HCT116 (cell line): ENCODE measurements around the gene RDH14. TPM values are rescaled to one million over a fixed set of nuclear protein-coding genes. Genes with fewer than 3 reads are reported as not detected.

Experiments used
- ATAC-seq: fragments of 200-7000 bp; cut with Tn5 transposase; 2 replicates; pipeline ENCODE4 v1.9.1; 2020; ENCODE audit warnings: mild to moderate bottlenecking, moderate library complexity
- BruUV-seq: library from RNA; stranded (reverse); fragments of 400-500 nt; replicated peaks from 2 replicates; lab custom pipeline; 2021; lab: Mats Ljungman, UMichigan
- CTCF ChIA-PET: fragments of 300-600 bp; sonication (Branson Sonifier 250); formaldehyde crosslinking; loops from one replicate; lab custom pipeline; 2021; ENCODE audit warnings: antibody characterized with exemption; lab: Charles Lee
- POLR2A ChIA-PET: fragments of 300-600, 350-600 bp; sonication (Branson Sonifier 250); formaldehyde crosslinking; loops from one replicate; lab custom pipeline; 2021; ENCODE audit warnings: antibody characterized with exemption; lab: Charles Lee
- RAD21 ChIA-PET, 2 experiments: fragments of 300-600 bp; sonication (Branson Sonifier 250); formaldehyde crosslinking; loops; one replicate each; lab custom pipeline; 2023; ENCODE audit warnings: low total read pairs in 2 of 2; ENCODE audit not compliant: uncharacterized antibody in 2 of 2, unreplicated experiment in 2 of 2, low non-redundant PET in 1 of 2; lab: Charles Lee
- DNase-seq: peaks from one replicate; pipeline ENCODE4 v3.0.0-alpha.2; 2010; ENCODE audit warnings: low read depth, low spot score
- H2AFZ ChIP-seq: fragments of 200-600 bp; shearing (Covaris generic), sonication (generic); 2 replicates; pipeline ENCODE4 v1.6.1; 2017; ENCODE audit warnings: low read depth, mixed run types, mixed read lengths, antibody characterized with exemption, low read length; ENCODE audit not compliant: poor library complexity, severe bottlenecking
- H3K27ac ChIP-seq: 2 replicates; pipeline ENCODE4 v1.5.1; 2012; ENCODE audit warnings: low read depth, low read length
- H3K27me3 ChIP-seq: fragments of 200-600 bp; sonication (generic); 2 replicates; pipeline ENCODE4 v1.6.1; 2016; ENCODE audit warnings: mixed run types, low read length, mixed read lengths; ENCODE audit not compliant: insufficient read depth
- H3K36me3 ChIP-seq, 2 experiments: fragments of 200-500 bp in 1 of 2; fragments of 200-600 bp in 1 of 2; sonication (Bioruptor generic) in 1 of 2; sonication (generic) in 1 of 2; 2 replicates each; pipeline versions ENCODE4 v1.5.1 to v1.6.1; 2014 to 2016; ENCODE audit warnings: low read length in 2 of 2, inconsistent platforms in 1 of 2, mixed read lengths in 1 of 2, mixed run types in 1 of 2; ENCODE audit not compliant: insufficient read depth in 2 of 2, control insufficient read depth in 1 of 2
- H3K4me1 ChIP-seq, 2 experiments: fragments of 200-600 bp in 1 of 2; sonication (generic) in 1 of 2; 2 replicates each; pipeline versions ENCODE4 v1.5.1 to v1.6.1; 2012 to 2017; ENCODE audit warnings: low read length in 2 of 2, inconsistent platforms in 1 of 2, mild to moderate bottlenecking in 1 of 2, mixed read lengths in 1 of 2, mixed run types in 1 of 2, moderate library complexity in 1 of 2; ENCODE audit not compliant: insufficient read depth in 2 of 2, control insufficient read depth in 1 of 2
- H3K4me2 ChIP-seq: fragments of 200-600 bp; sonication (generic); 2 replicates; pipeline ENCODE4 v1.6.1; 2017; ENCODE audit warnings: mixed run types, low read length, mixed read lengths
- H3K4me3 ChIP-seq, 2 experiments: fragments of 200-600 bp in 1 of 2; sonication (generic) in 1 of 2; replicated peaks in 1 of 2; 2 replicates each; pipeline ENCODE4 v1.5.1; 2011 to 2016; ENCODE audit warnings: low read length in 2 of 2, control low read depth in 1 of 2, low read depth in 1 of 2, mild to moderate bottlenecking in 1 of 2, mixed read lengths in 1 of 2, mixed run types in 1 of 2
- H3K79me2 ChIP-seq: fragments of 200-600 bp; sonication (generic); 2 replicates; pipeline ENCODE4 v1.6.1; 2017; ENCODE audit warnings: mild to moderate bottlenecking, mixed run types, low read length, moderate library complexity, mixed read lengths; ENCODE audit not compliant: insufficient read depth
- H3K9ac ChIP-seq: fragments of 200-600 bp; sonication (generic); 2 replicates; pipeline ENCODE4 v1.6.1; 2016; ENCODE audit warnings: low read length, mixed read lengths
- H3K9me2 ChIP-seq: fragments of 200-600 bp; sonication (generic), shearing (Covaris generic); 2 replicates; pipeline ENCODE4 v1.6.1; 2017; ENCODE audit warnings: mixed run types, mild to moderate bottlenecking, moderate library complexity; ENCODE audit not compliant: insufficient read depth
- H3K9me3 ChIP-seq, 2 experiments: fragments of 200-500 bp in 1 of 2; fragments of 200-600 bp in 1 of 2; sonication (Bioruptor generic) in 1 of 2; sonication (generic) in 1 of 2; 2 replicates each; pipeline ENCODE4 v1.6.1; 2014 to 2017; ENCODE audit warnings: low read length in 2 of 2, mixed read lengths in 2 of 2, inconsistent platforms in 1 of 2, low read depth in 1 of 2, mild to moderate bottlenecking in 1 of 2, mixed run types in 1 of 2, moderate library complexity in 1 of 2; ENCODE audit not compliant: control insufficient read depth in 1 of 2, insufficient read depth in 1 of 2
- H4K20me1 ChIP-seq: fragments of 200-600 bp; sonication (generic), shearing (Covaris generic); 2 replicates; pipeline ENCODE4 v1.6.1; 2017; ENCODE audit warnings: mixed run types, mild to moderate bottlenecking, moderate library complexity; ENCODE audit not compliant: insufficient read depth
- CTCF ChIP-seq, 3 experiments: fragments of 200-600 bp in 1 of 3; sonication (generic) in 1 of 3; IDR thresholded peaks in 2 of 3; conservative IDR thresholded peaks in 1 of 3; 2 replicates each; pipeline ENCODE4 v1.5.1; 2012 to 2017; ENCODE audit warnings: low read depth in 2 of 3, low read length in 2 of 3, antibody characterized with exemption in 1 of 3, borderline replicate concordance in 1 of 3, control low read depth in 1 of 3, mild to moderate bottlenecking in 1 of 3, mixed read lengths in 1 of 3, mixed run types in 1 of 3, moderate library complexity in 1 of 3; ENCODE audit not compliant: insufficient read depth in 1 of 3
- EGR1 ChIP-seq: IDR thresholded peaks from 2 replicates; pipeline ENCODE4 v1.6.1; 2012; ENCODE audit warnings: low read depth
- ELF1 ChIP-seq: IDR thresholded peaks from 2 replicates; pipeline ENCODE4 v1.6.1; 2012; ENCODE audit warnings: low read depth, borderline replicate concordance
- FOSL1 ChIP-seq: IDR thresholded peaks from 2 replicates; pipeline ENCODE4 v1.6.1; 2012; ENCODE audit warnings: low read depth
- POLR2AphosphoS5 ChIP-seq: IDR thresholded peaks from 2 replicates; pipeline ENCODE4 v1.6.1; 2011; ENCODE audit warnings: mild to moderate bottlenecking, low read depth, low read length, moderate library complexity
- TCF7L2 ChIP-seq: IDR thresholded peaks from 2 replicates; pipeline ENCODE4 v1.7.0; 2011; ENCODE audit warnings: borderline replicate concordance, inconsistent platforms; ENCODE audit not compliant: insufficient read depth, insufficient read length; ENCODE audit errors: extremely low read depth
- YY1 ChIP-seq: IDR thresholded peaks from 2 replicates; pipeline ENCODE4 v1.6.1; 2011; ENCODE audit warnings: low read length, low read depth, moderate library complexity, mild to moderate bottlenecking; ENCODE audit not compliant: insufficient replicate concordance; ENCODE audit errors: extremely low read depth
- intact Hi-C: fragments of 100-400 bp; cut with micrococcal nuclease; formaldehyde crosslinking; loops from 2 replicates; pipeline ENCODE4 v1.10.0; 2022
- total RNA-seq: library from RNA; stranded (reverse); gene quantifications from one replicate; pipeline ENCODE4 v1.2.1, GENCODE V29; 2021; ENCODE audit not compliant: unreplicated experiment

RDH14 gene
- total RNA-seq, 1 experiment from 2014 or later: 15.5 TPM

- RAD21 ChIA-PET: no interaction called here
- no peak for TF ChIP-seq TCF7L2
- no peak for TF ChIP-seq EGR1
- TF ChIP-seq FOSL1: no peak
- no peak for TF ChIP-seq ELF1
- no peak for TF ChIP-seq POLR2AphosphoS5
- no peak for TF ChIP-seq YY1
- peaks cover 6% of the 10 kb centered on the region; the same call in 1 of the 2 replicates for H3K27me3 ChIP-seq
- no peak overlapping the region for H3K9ac ChIP-seq
- H3K4me1 ChIP-seq: no peaks in the 10 kb centered on the region
- intact Hi-C loops: no loop called here
- H3K4me3 ChIP-seq: no peak overlapping the region
- H3K9me3 ChIP-seq: no peaks in the 10 kb centered on the region
- DNase-seq (no peak), ATAC-seq (no peak)
- H3K79me2 ChIP-seq: no peaks in the 10 kb centered on the region
- no peaks in the 10 kb centered on the region for H4K20me1 ChIP-seq
- H2AFZ ChIP-seq: no peak overlapping the region
- H3K9me2 ChIP-seq: no peaks in the 10 kb centered on the region
- CTCF ChIA-PET: no interaction called here
- no peak overlapping the region for H3K4me2 ChIP-seq
- POLR2A ChIA-PET: no interaction called here
- no TSS peak for BruUV-seq
- H3K36me3 ChIP-seq: no peaks in the 10 kb centered on the region
- H3K27ac ChIP-seq: no peak overlapping the region
Observed at GRCh38 chr2:18603854-18604530, 43.5 kb upstream of the RDH14 start.

GRCh38 chr2:18602298-18602697 lies 41.8 kb upstream of the RDH14 start:
- Histone ChIP-seq H3K36me3 (no peaks in the 10 kb centered on the region), H2AFZ (no peak overlapping the region), H3K4me3 (no peak overlapping the region), H3K9ac (no peak overlapping the region), H3K4me2 (no peak overlapping the region), H3K9me2 (no peaks in the 10 kb centered on the region), H3K9me3 (no peaks in the 10 kb centered on the region), H3K79me2 (no peaks in the 10 kb centered on the region), H4K20me1 (no peaks in the 10 kb centered on the region), H3K27ac (no peak overlapping the region), H3K27me3 (peaks cover 6% of the 10 kb centered on the region; the same call in 1 of the 2 replicates), H3K4me1 (no peaks in the 10 kb centered on the region)
- BruUV-seq: no TSS peak
- ChIA-PET POLR2A (no interaction called here), CTCF (no interaction called here), RAD21 (no interaction called here)
- intact Hi-C loops: no loop called here
- ATAC-seq (no peak), DNase-seq (no peak)
- no peak for TF ChIP-seq YY1
- 0 out of 6 replicates have a peak, but pooled peaks of 1 of the 3 experiments have one; percentile 7 for TF ChIP-seq CTCF (IDR thresholded peaks at IDR 0.05 in 2 of 3, conservative IDR thresholded peaks at IDR 0.05 in 1 of 3; ENCODE audit: borderline replicate concordance in 1 of 3, insufficient read depth in 1 of 3, low read depth in 2 of 3, low read length in 2 of 3)
